AG08396 (cell line): ENCODE data around the gene ECI1.

Experiments
- DNase-seq: peaks from one replicate; pipeline ENCODE4 v3.0.0; 2012; ENCODE audit warnings: low spot score, mixed read lengths

Gene ECI1

GRCh38 chr16:2195322-2196161 is 55.8 kb downstream of the ECI1 start:
- no peak for DNase-seq

GRCh38 chr16:2194852-2195321 is 56.5 kb downstream of the ECI1 start:
- peak; percentile 48 for DNase-seq

- peak; percentile 45 for DNase-seq
Observed at GRCh38 chr16:2194166-2194834, 57.1 kb downstream of the ECI1 start.

- no peak for DNase-seq
Observed at GRCh38 chr16:2191446-2191706, 60.0 kb downstream of the ECI1 start.

GRCh38 chr16:2190659-2191445 is 60.5 kb downstream of the ECI1 start:
- no peak for DNase-seq

- DNase-seq, result no peak
Observed at GRCh38 chr16:2190002-2190658, 61.3 kb downstream of the ECI1 start.
